ENCODE results near the gene OPN1SW. TPM values are rescaled to one million over a fixed set of nuclear protein-coding genes. Genes with fewer than 3 reads are reported as not detected.

OPN1SW gene
- total RNA-seq, 2 experiments from 2014 or later: not detected

GRCh38 chr7:128777156-128778123 lies 1.8 kb upstream of the OPN1SW start:
- peaks cover 7% of the 10 kb centered on the region for H3K9me3 Mint-ChIP-seq
- ATAC-seq (ENCODE audit: poor library complexity) (no peak), DNase-seq (no peak)
- no peaks in the 10 kb centered on the region for H3K4me1 ChIP-seq (ENCODE audit: insufficient read depth, low read length)
- no peak overlapping the region for H3K27ac Mint-ChIP-seq
- no peak overlapping the region for H3K4me3 Mint-ChIP-seq
- ChIA-PET POLR2A (no interaction called here), CTCF (no interaction called here)
- no peaks in the 10 kb centered on the region for H3K4me1 Mint-ChIP-seq (ENCODE audit: low read depth)
- H3K27ac ChIP-seq (ENCODE audit: low read depth in 1 of 2, low read length in 2 of 2): no peak overlapping the region
- intact Hi-C loops (cut with DNase I, micrococcal nuclease): no loop called here
- H3K27me3 Mint-ChIP-seq: no peaks in the 10 kb centered on the region
- H3K27me3 ChIP-seq (ENCODE audit: control insufficient read depth in 1 of 2, insufficient read depth in 2 of 2, low read length in 2 of 2): no peaks in the 10 kb centered on the region
- no peak overlapping the region for H3K4me3 ChIP-seq (ENCODE audit: low read length)
- H3K36me3 ChIP-seq (ENCODE audit: insufficient read depth, low read length): peaks cover 2% of the 10 kb centered on the region
- TF ChIP-seq CTCF (IDR thresholded peaks at IDR 0.05): no peak
- peaks cover 24% of the 10 kb centered on the region for H3K36me3 Mint-ChIP-seq (ENCODE audit: low read depth)
- H3K9me3 ChIP-seq (ENCODE audit: control insufficient read depth in 1 of 2, insufficient read depth in 1 of 2, low read length in 2 of 2): peaks cover 11 to 16% of the 10 kb centered on the region in 2 experiments

- H3K27me3 ChIP-seq (ENCODE audit: control insufficient read depth in 1 of 2, insufficient read depth in 2 of 2, low read length in 2 of 2): no peaks in the 10 kb centered on the region
- peaks cover 49% of the 10 kb centered on the region for H3K36me3 Mint-ChIP-seq (ENCODE audit: low read depth)
- H3K27ac ChIP-seq (ENCODE audit: low read depth in 1 of 2, low read length in 2 of 2): no peak overlapping the region
- ATAC-seq (ENCODE audit: poor library complexity): no peak
- no peaks in the 10 kb centered on the region for H3K4me1 Mint-ChIP-seq (ENCODE audit: low read depth)
- peaks cover 7% of the 10 kb centered on the region for H3K9me3 Mint-ChIP-seq
- no peak overlapping the region for H3K27ac Mint-ChIP-seq
- no peak for TF ChIP-seq CTCF (IDR thresholded peaks at IDR 0.05)
- no peaks in the 10 kb centered on the region for H3K27me3 Mint-ChIP-seq
- CTCF ChIA-PET: no interaction called here
- peaks cover 11 to 16% of the 10 kb centered on the region in 2 experiments for H3K9me3 ChIP-seq (ENCODE audit: control insufficient read depth in 1 of 2, insufficient read depth in 1 of 2, low read length in 2 of 2)
- DNase-seq: no peak
- H3K36me3 ChIP-seq (ENCODE audit: insufficient read depth, low read length): peaks cover 11% of the 10 kb centered on the region
- intact Hi-C loops (cut with DNase I, micrococcal nuclease): no loop called here
- no peak overlapping the region for H3K4me3 Mint-ChIP-seq
- no peaks in the 10 kb centered on the region for H3K4me1 ChIP-seq (ENCODE audit: insufficient read depth, low read length)
- H3K4me3 ChIP-seq (ENCODE audit: low read length): no peak overlapping the region
- POLR2A ChIA-PET: no interaction called here
Observed at GRCh38 chr7:128774921-128775320, 673 bp downstream of the OPN1SW start.

- DNase-seq: no peak
- no peaks in the 10 kb centered on the region for H3K27me3 ChIP-seq (ENCODE audit: control insufficient read depth in 1 of 2, insufficient read depth in 2 of 2, low read length in 2 of 2)
- no peak overlapping the region for H3K4me3 ChIP-seq (ENCODE audit: low read length)
- ChIA-PET POLR2A (no interaction called here), CTCF (no interaction called here)
- no peaks in the 10 kb centered on the region for H3K27me3 Mint-ChIP-seq
- intact Hi-C loops (cut with DNase I, micrococcal nuclease): no loop called here
- H3K9me3 ChIP-seq (ENCODE audit: control insufficient read depth in 1 of 2, insufficient read depth in 1 of 2, low read length in 2 of 2): peaks cover 11 to 14% of the 10 kb centered on the region in 2 experiments
- H3K27ac ChIP-seq (ENCODE audit: low read depth in 1 of 2, low read length in 2 of 2): no peak overlapping the region
- H3K4me3 Mint-ChIP-seq: no peak overlapping the region
- H3K27ac Mint-ChIP-seq: no peak overlapping the region
- peaks cover 56% of the 10 kb centered on the region for H3K36me3 Mint-ChIP-seq (ENCODE audit: low read depth)
- peaks cover 18% of the 10 kb centered on the region for H3K36me3 ChIP-seq (ENCODE audit: insufficient read depth, low read length)
- no peak for ATAC-seq (ENCODE audit: poor library complexity)
- H3K4me1 ChIP-seq (ENCODE audit: insufficient read depth, low read length): no peaks in the 10 kb centered on the region
- TF ChIP-seq CTCF (IDR thresholded peaks at IDR 0.05): no peak
- H3K9me3 Mint-ChIP-seq: peaks cover 7% of the 10 kb centered on the region
- H3K4me1 Mint-ChIP-seq (ENCODE audit: low read depth): no peaks in the 10 kb centered on the region
Observed at GRCh38 chr7:128774029-128774689, 1.4 kb downstream of the OPN1SW start.

All from CD4-positive, alpha-beta T cell (primary cell).